NT2/D1 (cell line): ENCODE data around the gene LAP3.

Experiments
- SUZ12 ChIP-seq: IDR thresholded peaks from 2 replicates; pipeline ENCODE4 v1.6.1; 2011; ENCODE audit not compliant: insufficient read length, insufficient read depth; ENCODE audit errors: extremely low read depth
- YY1 ChIP-seq: IDR thresholded peaks from 2 replicates; pipeline ENCODE4 v1.6.1; 2011; ENCODE audit not compliant: insufficient read length, insufficient read depth
- ZNF274 ChIP-seq: IDR thresholded peaks from 2 replicates; pipeline ENCODE4 v1.6.1; 2011; ENCODE audit warnings: mild to moderate bottlenecking, low read depth, low read length

GRCh38 chr4:17587094-17587822, 10.3 kb downstream of the LAP3 start:
- TF ChIP-seq YY1 (no peak), SUZ12 (no peak), ZNF274 (no peak)
